ENCODE data around the gene ITGB6.

DNA sequence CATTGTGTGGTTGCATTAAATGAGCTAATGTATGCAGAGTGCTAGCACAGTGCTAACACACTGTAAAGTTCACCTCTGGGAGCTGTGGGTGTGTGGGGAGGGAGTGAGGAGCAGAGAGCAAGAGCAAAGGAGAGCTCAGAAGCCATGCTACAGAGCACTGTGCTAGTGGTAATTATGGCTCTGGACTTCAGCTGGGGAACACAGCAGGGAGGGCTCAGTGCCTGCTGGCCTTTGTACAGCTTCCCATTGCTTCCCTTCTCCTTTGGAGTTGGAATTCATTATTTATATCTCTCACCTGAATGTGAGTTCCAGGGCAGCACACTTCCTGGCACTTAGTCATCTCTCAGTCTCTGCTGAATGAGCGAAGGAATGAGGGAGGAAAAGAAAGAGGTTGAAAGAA, 135.2 kb downstream of the ITGB6 start:
- no peak for TF ChIP-seq POLR2A (IDR thresholded peaks at IDR 0.05; ENCODE audit: low read length)
- TF ChIP-seq CTCF (IDR thresholded peaks at IDR 0.05) = no peak
- TF ChIP-seq RFX5 (IDR thresholded peaks at IDR 0.05) = no peak

Measured in A549 (cell line).